Endometrial microvascular endothelial cells (primary cell): ENCODE data around the gene TFPT. TPM values are rescaled to one million over a fixed set of nuclear protein-coding genes. Genes with fewer than 3 reads are reported as not detected.
"Not testable (repeated sequence)": the region's sequence is repeated elsewhere in the genome, so short reads cannot be mapped to it uniquely, and the experiment has no call there.

ENCODE experiments used
- in situ Hi-C: cut with HindIII; loops from 2 replicates; pipeline ENCODE4 v1.10.0; 2017; ENCODE audit warnings: low sequenced_read_pairs, low pct_unique_long_range_greater_than_20kb; ENCODE audit errors: inconsistent ontology term
- total RNA-seq: library from RNA; depleted of rRNA; stranded (reverse); fragments of >200 nt; gene quantifications from one replicate; pipeline ENCODE4 v1.2.3, GENCODE V29; 2015; ENCODE audit errors: inconsistent ontology term

TFPT gene
- total RNA-seq, 1 donor from 2014 or later = 45.4 TPM

DNA sequence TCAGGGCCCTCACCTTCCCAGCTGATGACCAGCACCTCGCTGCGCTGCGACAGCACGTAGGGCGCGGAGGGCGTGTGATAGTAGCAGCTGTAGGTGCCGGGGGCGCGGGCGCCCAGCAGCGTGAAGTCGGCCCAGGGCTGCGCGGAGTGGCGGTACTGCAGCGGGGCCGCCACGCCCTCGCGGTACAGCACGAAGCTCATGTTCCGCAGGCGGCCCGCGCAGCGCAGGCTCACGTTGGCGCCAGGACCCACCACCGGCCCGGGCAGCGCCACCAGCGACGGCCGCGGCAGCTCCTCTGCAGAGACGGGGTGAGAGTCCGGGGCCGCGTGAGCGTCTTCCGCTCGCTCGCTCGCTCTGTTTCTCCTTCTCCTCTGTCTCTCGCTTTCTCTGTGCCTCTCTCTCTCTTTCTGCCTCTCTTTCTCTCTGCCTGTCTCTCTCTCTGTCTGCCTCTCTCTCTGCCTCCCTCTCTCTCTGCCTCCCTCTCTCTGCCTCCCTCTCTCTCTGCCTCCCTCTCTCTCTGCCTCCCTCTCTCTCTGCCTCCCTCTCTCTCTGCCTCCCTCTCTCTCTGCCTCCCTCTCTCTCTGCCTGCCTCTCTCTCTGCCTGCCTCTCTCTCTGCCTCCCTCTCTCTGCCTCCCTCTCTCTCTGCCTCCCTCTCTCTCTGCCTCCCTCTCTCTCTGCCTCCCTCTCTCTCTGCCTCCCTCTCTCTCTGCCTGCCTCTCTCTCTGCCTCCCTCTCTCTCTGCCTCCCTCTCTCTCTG, 19.4 kb downstream of the TFPT start:
- in situ Hi-C loops = not testable (repeated sequence)

GRCh38 chr19:54095136-54095858, 20.2 kb downstream of the TFPT start:
- in situ Hi-C loops = no loop called here

- in situ Hi-C loops = no loop called here
These were observed 20.9 kb downstream of the TFPT start for GRCh38 chr19:54094426-54095000.

GRCh38 chr19:54084410-54084809, 31.0 kb downstream of the TFPT start:
- in situ Hi-C loops = no loop called here

GRCh38 chr19:54081032-54081431, 34.4 kb downstream of the TFPT start, which contains the start of gene TARM1:
Gene TARM1 (minus strand): TSS chr19:54081365. CDS start chr19:54081340, 25 bp downstream.
- in situ Hi-C loops = no loop called here

GRCh38 chr19:54077334-54077733, 38.1 kb downstream of the TFPT start:
- in situ Hi-C loops = no loop called here

DNA sequence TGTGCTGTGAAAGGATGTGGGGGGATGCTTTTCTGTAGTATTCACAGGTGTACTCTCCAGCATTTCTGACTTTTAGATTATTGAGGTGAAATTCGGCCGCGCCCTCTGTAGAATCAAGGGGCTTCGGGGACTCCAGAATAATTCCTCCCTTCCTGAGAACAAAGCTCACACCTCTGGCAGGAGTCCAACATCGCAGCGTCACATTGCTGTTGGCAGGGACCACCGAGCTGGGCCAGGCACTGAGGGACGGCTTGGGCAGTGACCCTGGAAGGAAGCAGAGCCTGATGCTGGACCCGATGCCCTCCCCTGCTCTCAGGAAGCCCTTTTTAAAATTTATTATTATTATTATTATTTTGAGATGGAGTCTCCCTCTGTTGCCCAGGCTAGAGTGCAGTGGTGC, 40.6 kb downstream of the TFPT start:
- in situ Hi-C loops = no loop called here

DNA sequence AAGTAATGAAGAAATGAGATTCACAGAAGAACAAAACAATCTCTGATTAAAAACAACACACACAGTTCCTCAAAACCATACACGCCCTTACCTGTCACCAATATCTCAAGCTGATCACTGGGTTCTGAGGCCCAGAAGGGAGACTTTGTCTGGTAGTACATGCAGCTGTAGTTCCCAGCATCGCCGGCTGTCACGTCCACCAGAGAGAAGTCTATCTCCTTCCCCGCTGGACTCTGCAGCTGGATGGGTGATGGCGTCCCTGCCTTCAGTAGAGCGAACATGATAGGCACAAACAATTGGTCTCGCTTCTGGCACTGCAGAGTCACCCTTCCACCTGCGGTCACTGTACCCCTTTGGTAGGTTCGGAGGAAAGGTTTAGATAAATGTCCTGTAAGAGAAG, 41.6 kb downstream of the TFPT start:
- in situ Hi-C loops = no loop called here

- in situ Hi-C loops = no loop called here
These were observed 46.0 kb downstream of the TFPT start for GRCh38 chr19:54069470-54069869.

DNA sequence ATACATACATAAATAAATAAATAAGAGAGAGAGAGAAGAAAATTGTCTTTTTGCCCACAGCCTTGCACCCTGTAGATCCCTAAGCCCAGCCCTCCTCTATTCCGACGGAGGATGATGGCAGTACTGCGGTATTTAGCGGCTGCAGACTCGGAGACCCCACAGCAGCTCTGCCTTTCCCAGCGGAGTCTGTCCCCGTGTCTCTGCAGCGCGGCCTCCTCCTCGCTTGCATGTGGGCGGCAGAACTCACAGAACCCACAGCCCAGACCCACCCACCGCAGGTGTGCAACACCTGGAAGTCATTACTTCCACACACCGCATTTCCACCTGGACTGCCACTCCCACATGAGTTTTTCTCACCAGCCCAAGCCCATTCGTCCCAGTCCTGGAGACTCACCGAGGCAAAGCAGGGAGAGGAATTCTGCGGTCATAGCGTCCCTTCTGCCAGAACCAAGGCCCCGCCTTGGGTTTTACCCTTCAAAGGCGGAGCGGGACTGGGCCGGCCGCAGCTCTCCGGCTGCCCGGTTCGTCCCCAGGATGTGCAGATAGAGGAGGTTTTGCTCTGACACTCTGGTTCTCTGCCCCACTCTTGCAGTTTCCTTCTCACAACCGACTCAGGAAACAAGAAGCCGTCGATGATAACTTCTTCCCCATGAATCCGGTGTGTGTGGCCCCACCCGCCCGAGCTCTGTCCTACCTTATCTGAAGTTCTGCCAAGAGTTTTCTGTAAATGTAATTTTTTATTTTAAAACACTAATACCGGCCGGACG, 51.9 kb downstream of the TFPT start, which contains the start of gene VSTM1:
VSTM1 (minus strand) TSS at position 548 of the 767 bp plus-strand sequence; CDS start at position 428, 120 bp downstream.
- in situ Hi-C loops = no loop called here

DNA sequence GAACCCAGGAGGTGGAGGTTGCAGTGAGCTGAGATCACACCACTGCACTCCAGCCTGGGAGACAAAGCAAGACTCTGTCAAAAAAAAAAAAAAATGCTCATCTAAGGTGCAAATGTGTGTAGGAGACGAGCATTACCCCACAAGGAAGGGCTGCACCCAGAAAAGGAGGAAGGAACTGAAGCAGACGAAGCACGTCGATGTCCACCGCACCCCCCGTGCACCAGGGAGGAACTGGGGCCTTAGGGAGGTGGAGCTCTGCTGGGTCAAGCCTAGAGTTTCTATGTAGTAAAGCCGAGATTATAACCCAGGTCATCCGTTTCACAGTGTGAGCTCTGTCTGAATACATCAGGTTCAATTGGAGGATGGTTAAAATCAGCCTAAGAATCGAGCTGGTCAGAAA, 52.8 kb downstream of the TFPT start:
- in situ Hi-C loops = no loop called here

Other genes with a start within 250 kb of the TFPT start
- gene MYADM, start 247.8 kb downstream of the TFPT start, total RNA-seq = 60.7 TPM
- not detected for gene PRKCG, start 233.5 kb downstream of the TFPT start, total RNA-seq
- not detected for gene CACNG7, start 206.4 kb downstream of the TFPT start, total RNA-seq
- 0.09 TPM for gene CACNG8, start 152.7 kb downstream of the TFPT start, total RNA-seq
- gene CACNG6, start 124.0 kb downstream of the TFPT start, total RNA-seq = 3.5 TPM
- gene VSTM1, start 51.8 kb downstream of the TFPT start, total RNA-seq = not detected
- not detected for gene TARM1, start 34.3 kb downstream of the TFPT start, total RNA-seq
- gene OSCAR, start 14.9 kb downstream of the TFPT start, total RNA-seq = not detected
- gene NDUFA3, start 12.8 kb downstream of the TFPT start, total RNA-seq = 16.4 TPM
- gene PRPF31, start 97 bp upstream of the TFPT start, total RNA-seq = 127 TPM
- 20.3 TPM for gene CNOT3, start 22.1 kb upstream of the TFPT start, total RNA-seq
- 15.8 TPM for gene LENG1, start 44.1 kb upstream of the TFPT start, total RNA-seq
- not detected for gene TMC4, start 57.5 kb upstream of the TFPT start, total RNA-seq
- gene MBOAT7, start 73.9 kb upstream of the TFPT start, total RNA-seq = 303 TPM
- gene TSEN34, start 75.7 kb upstream of the TFPT start, total RNA-seq = 77.5 TPM
- gene RPS9, start 85.2 kb upstream of the TFPT start, total RNA-seq = 2,287 TPM
- not detected for gene LILRB3, start 107.3 kb upstream of the TFPT start, total RNA-seq
- not detected for gene LILRA6, start 127.1 kb upstream of the TFPT start, total RNA-seq
- not detected for gene LILRB5, start 141.6 kb upstream of the TFPT start, total RNA-seq
- not detected for gene LILRB2, start 165.5 kb upstream of the TFPT start, total RNA-seq
- gene LILRA5, start 197.5 kb upstream of the TFPT start, total RNA-seq = not detected
- gene LILRA4, start 223.5 kb upstream of the TFPT start, total RNA-seq = not detected
- gene LAIR1, start 249.3 kb upstream of the TFPT start, total RNA-seq = not detected